HEK293 (cell line): ENCODE results near the gene ZNF444.

Source experiments
- ATF2 ChIP-seq: fragments of 450-650 bp; formaldehyde crosslinking; IDR thresholded peaks from 2 replicates; pipeline ENCODE4 v1.5.1; 2016; ENCODE audit warnings: missing biosample characterization, missing genetic modification characterization, low read depth
- HOXA7 ChIP-seq: sonication (generic); formaldehyde crosslinking; IDR thresholded peaks from 2 replicates; pipeline ENCODE4 v1.8.1; 2022; ENCODE audit warnings: missing genetic modification reagents, borderline replicate concordance
- REPIN1 ChIP-seq: fragments of 450-650 bp; formaldehyde crosslinking; IDR thresholded peaks from 2 replicates; pipeline ENCODE4 v1.5.1; 2017; ENCODE audit warnings: missing biosample characterization, missing genetic modification characterization, low read depth
- ZNF239 ChIP-seq: fragments of 450-650 bp; formaldehyde crosslinking; IDR thresholded peaks from 2 replicates; pipeline ENCODE4 v1.5.1; 2016; ENCODE audit warnings: missing biosample characterization, missing genetic modification characterization
- TF ChIP-seq, protein P1 (sequence below): fragments of 450-650 bp; formaldehyde crosslinking; IDR thresholded peaks from 2 replicates; pipeline ENCODE4 v1.5.1; 2017; ENCODE audit warnings: missing biosample characterization, mild to moderate bottlenecking, missing genetic modification characterization, moderate library complexity
- TF ChIP-seq, protein P2 (sequence below): fragments of 450-650 bp; formaldehyde crosslinking; IDR thresholded peaks from 2 replicates; pipeline ENCODE4 v1.5.1; 2016; ENCODE audit warnings: missing biosample characterization, missing genetic modification characterization

GRCh38 chr19:56147307-56147706, 6.2 kb downstream of the ZNF444 start:
- TF ChIP-seq ZNF239 (tag by site-specific recombination) (no peak), HOXA7 (CRISPR knock-in tag) (no peak), REPIN1 (tag by site-specific recombination) (no peak), ATF2 (no peak)
- TF ChIP-seq, protein P1, sequence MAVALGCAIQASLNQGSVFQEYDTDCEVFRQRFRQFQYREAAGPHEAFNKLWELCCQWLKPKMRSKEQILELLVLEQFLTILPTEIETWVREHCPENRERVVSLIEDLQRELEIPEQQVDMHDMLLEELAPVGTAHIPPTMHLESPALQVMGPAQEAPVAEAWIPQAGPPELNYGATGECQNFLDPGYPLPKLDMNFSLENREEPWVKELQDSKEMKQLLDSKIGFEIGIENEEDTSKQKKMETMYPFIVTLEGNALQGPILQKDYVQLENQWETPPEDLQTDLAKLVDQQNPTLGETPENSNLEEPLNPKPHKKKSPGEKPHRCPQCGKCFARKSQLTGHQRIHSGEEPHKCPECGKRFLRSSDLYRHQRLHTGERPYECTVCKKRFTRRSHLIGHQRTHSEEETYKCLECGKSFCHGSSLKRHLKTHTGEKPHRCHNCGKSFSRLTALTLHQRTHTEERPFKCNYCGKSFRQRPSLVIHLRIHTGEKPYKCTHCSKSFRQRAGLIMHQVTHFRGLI (tag by site-specific recombination): no peak
- TF ChIP-seq, protein P2, sequence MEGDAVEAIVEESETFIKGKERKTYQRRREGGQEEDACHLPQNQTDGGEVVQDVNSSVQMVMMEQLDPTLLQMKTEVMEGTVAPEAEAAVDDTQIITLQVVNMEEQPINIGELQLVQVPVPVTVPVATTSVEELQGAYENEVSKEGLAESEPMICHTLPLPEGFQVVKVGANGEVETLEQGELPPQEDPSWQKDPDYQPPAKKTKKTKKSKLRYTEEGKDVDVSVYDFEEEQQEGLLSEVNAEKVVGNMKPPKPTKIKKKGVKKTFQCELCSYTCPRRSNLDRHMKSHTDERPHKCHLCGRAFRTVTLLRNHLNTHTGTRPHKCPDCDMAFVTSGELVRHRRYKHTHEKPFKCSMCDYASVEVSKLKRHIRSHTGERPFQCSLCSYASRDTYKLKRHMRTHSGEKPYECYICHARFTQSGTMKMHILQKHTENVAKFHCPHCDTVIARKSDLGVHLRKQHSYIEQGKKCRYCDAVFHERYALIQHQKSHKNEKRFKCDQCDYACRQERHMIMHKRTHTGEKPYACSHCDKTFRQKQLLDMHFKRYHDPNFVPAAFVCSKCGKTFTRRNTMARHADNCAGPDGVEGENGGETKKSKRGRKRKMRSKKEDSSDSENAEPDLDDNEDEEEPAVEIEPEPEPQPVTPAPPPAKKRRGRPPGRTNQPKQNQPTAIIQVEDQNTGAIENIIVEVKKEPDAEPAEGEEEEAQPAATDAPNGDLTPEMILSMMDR (tag by site-specific recombination): no peak
